GM20431 (cell line): Measurements from ENCODE around the gene DAGLA.

ENCODE experiments used
- in situ Hi-C: fragments of 300-500 bp; cut with MseI, MboI; formaldehyde crosslinking; loops from one replicate; pipeline ENCODE4 v1.15.0; 2020; ENCODE audit warnings: low sequenced_read_pairs; ENCODE audit not compliant: unreplicated experiment

The DAGLA gene

GRCh38 chr11:61742391-61742790 lies 62.2 kb downstream of the DAGLA start:
- in situ Hi-C loops, result no loop called here

GRCh38 chr11:61743486-61744095 lies 63.4 kb downstream of the DAGLA start:
- in situ Hi-C loops, result no loop called here

GRCh38 chr11:61744181-61744580 lies 64.0 kb downstream of the DAGLA start:
- in situ Hi-C loops, result no loop called here

- in situ Hi-C loops, result no loop called here
Measured at GRCh38 chr11:61744609-61745156, 64.5 kb downstream of the DAGLA start.

GRCh38 chr11:61745781-61746441 lies 65.7 kb downstream of the DAGLA start:
- in situ Hi-C loops, result no loop called here

- in situ Hi-C loops, result no loop called here
Measured at GRCh38 chr11:61746442-61747191, 66.4 kb downstream of the DAGLA start.

- in situ Hi-C loops, result no loop called here
Measured at GRCh38 chr11:61747192-61747966, 67.2 kb downstream of the DAGLA start.

GRCh38 chr11:61747967-61748285 lies 67.7 kb downstream of the DAGLA start:
- in situ Hi-C loops, result no loop called here

GRCh38 chr11:61749591-61750217 lies 69.5 kb downstream of the DAGLA start:
- in situ Hi-C loops, result no loop called here

GRCh38 chr11:61750631-61751273 lies 70.6 kb downstream of the DAGLA start:
- in situ Hi-C loops, result no loop called here

- in situ Hi-C loops, result no loop called here
Measured at GRCh38 chr11:61751384-61751783, 71.2 kb downstream of the DAGLA start.

- in situ Hi-C loops, result no loop called here
Measured at GRCh38 chr11:61752117-61752924, 72.1 kb downstream of the DAGLA start, which contains the start of gene MYRF. Gene MYRF (plus strand): TSS chr11:61752636. CDS start chr11:61752745, 109 bp downstream.

- in situ Hi-C loops, result no loop called here
Measured at GRCh38 chr11:61752925-61753521, 72.8 kb downstream of the DAGLA start.

- in situ Hi-C loops, result no loop called here
Measured at GRCh38 chr11:61753672-61754071, 73.5 kb downstream of the DAGLA start.

GRCh38 chr11:61754534-61755482 lies 74.6 kb downstream of the DAGLA start:
- in situ Hi-C loops, result no loop called here

GRCh38 chr11:61756147-61756451 lies 75.9 kb downstream of the DAGLA start:
- in situ Hi-C loops, result no loop called here

GRCh38 chr11:61756452-61757212 lies 76.4 kb downstream of the DAGLA start:
- in situ Hi-C loops, result no loop called here
